Cardiac muscle cell (in vitro differentiated cells and primary cell): ENCODE measurements around the gene HRK. TPM values are rescaled to one million over a fixed set of nuclear protein-coding genes. Genes with fewer than 3 reads are reported as not detected.
"Not testable (repeated sequence)": the region's sequence is repeated elsewhere in the genome, so short reads cannot be mapped to it uniquely, and the experiment has no call there.

Experiments
- DNase-seq, 2 donors: peaks; one replicate each; pipeline versions ENCODE4 v3.0.0 to v3.0.0-alpha.2; 2010 to 2017; ENCODE audit warnings: low read depth in 1 of 2, low spot score in 1 of 2
- H3K27ac ChIP-seq: fragments of 200-600 bp; sonication (generic); 2 replicates; pipeline ENCODE4 v1.5.1; 2016
- H3K27me3 ChIP-seq: fragments of 200-600 bp; sonication (generic); 2 replicates; pipeline ENCODE4 v1.6.0; 2016; ENCODE audit warnings: control low read depth
- H3K36me3 ChIP-seq: fragments of 200-600 bp; sonication (generic); 2 replicates; pipeline ENCODE4 v1.5.1; 2016; ENCODE audit warnings: control low read depth
- H3K4me1 ChIP-seq: fragments of 200-600 bp; sonication (generic); 2 replicates; pipeline ENCODE4 v1.8.1; 2017; ENCODE audit warnings: low read depth, mild to moderate bottlenecking, mixed run types
- H3K4me3 ChIP-seq: fragments of 200-600 bp; sonication (generic); 2 replicates; pipeline ENCODE4 v1.5.1; 2016; ENCODE audit warnings: mild to moderate bottlenecking
- H3K9me3 ChIP-seq: fragments of 200-600 bp; sonication (generic); 2 replicates; pipeline ENCODE4 v1.5.1; 2017; ENCODE audit warnings: low read depth, mild to moderate bottlenecking, control low read depth
- polyA plus RNA-seq: library from polyadenylated mRNA; unstranded; fragments of >200 nt; fragmentation: Nextera tagmentation; extraction: Ambion mirVana; gene quantifications from 2 replicates; pipeline ENCODE4 v1.2.1, GENCODE V29; 2016
- total RNA-seq: library from RNA; depleted of rRNA; stranded (reverse); fragments of >200 nt; gene quantifications from 2 replicates; pipeline ENCODE4 v1.2.3, GENCODE V29; 2016
- TF ChIP-seq, protein P1 (sequence below): IDR thresholded peaks from 2 replicates; pipeline ENCODE4 v1.5.1; 2012; ENCODE audit warnings: low read depth, mild to moderate bottlenecking, low read length

HRK gene
- total and polyA plus RNA-seq, 2 experiments from 2014 or later = 0.06 TPM; not detected in 1

- peak; percentile 3 to 42 for DNase-seq
- Histone ChIP-seq H3K9me3 (no peaks in the 10 kb centered on the region), H3K4me1 (no peaks in the 10 kb centered on the region), H3K27me3 (no peaks in the 10 kb centered on the region), H3K36me3 (no peaks in the 10 kb centered on the region), H3K27ac (peak overlapping the region; percentile 95), H3K4me3 (peak overlapping the region; percentile 63)
- TF ChIP-seq, protein P1, sequence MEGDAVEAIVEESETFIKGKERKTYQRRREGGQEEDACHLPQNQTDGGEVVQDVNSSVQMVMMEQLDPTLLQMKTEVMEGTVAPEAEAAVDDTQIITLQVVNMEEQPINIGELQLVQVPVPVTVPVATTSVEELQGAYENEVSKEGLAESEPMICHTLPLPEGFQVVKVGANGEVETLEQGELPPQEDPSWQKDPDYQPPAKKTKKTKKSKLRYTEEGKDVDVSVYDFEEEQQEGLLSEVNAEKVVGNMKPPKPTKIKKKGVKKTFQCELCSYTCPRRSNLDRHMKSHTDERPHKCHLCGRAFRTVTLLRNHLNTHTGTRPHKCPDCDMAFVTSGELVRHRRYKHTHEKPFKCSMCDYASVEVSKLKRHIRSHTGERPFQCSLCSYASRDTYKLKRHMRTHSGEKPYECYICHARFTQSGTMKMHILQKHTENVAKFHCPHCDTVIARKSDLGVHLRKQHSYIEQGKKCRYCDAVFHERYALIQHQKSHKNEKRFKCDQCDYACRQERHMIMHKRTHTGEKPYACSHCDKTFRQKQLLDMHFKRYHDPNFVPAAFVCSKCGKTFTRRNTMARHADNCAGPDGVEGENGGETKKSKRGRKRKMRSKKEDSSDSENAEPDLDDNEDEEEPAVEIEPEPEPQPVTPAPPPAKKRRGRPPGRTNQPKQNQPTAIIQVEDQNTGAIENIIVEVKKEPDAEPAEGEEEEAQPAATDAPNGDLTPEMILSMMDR = no peak
These were observed 62.8 kb downstream of the HRK start for GRCh38 chr12:116818341-116818856.

DNA sequence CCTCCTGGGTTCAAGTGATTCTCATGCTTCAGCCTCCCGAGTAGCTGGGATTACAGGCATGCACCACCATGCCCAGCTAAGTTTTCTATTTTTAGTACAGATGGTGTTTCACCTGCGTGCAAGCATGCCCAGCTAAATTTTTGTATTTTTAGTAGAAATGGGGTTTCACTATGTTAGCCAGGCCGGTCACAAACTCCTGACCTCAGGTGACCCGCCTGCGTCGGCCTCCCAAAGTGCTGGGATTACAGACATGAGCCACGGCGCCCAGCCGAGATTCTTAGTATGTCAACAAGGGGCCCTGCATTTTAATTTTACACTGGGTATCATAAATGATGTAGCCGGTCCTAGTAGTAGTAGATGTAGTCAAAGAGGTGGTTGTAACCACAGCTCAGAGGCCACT, 66.5 kb downstream of the HRK start:
- H3K27ac ChIP-seq, H3K27me3 ChIP-seq, DNase-seq, H3K36me3 ChIP-seq, H3K4me1 ChIP-seq, H3K9me3 ChIP-seq, H3K4me3 ChIP-seq: not testable (repeated sequence)

DNA sequence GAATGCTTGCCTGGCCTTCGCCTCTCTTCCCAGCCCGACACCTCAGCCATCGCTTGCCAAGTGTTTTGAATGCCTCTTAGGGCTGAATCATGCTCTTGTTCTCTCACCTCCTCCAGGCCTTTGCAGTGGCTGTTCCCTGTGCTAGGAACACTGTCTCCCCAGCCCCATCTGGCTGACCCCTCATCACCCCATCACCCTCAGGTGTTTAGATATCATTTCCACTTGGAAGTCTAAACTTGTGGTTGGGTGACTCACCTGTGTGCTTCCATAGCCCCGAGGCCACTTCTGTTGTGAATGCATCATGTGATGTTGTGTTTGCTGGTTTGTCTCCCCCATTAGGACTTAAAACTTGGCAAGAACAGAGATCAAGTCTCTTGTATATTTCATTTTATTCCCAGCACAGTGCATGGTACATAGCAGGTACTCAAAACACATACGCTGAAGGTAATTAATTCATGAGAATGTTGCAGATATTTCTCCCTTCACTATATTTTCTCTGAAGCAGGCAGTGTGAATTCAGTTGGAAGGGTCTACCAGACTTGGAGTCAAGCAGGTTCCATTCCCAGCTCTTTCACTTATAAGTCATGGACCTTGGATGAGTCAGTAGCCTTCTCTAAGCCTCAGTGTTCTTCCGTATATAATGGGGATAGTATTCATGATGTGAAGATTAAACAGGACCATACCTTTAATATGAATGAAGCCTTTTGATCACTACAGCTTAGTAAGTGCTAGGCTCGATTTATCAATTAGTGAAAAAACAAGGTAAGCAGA, 67.8 kb downstream of the HRK start:
- no peak for DNase-seq
- TF ChIP-seq, protein P1 = no peak
- no peaks in the 10 kb centered on the region for H3K36me3 ChIP-seq
- H3K9me3 ChIP-seq = no peaks in the 10 kb centered on the region
- H3K27ac ChIP-seq = no peak overlapping the region
- H3K27me3 ChIP-seq = no peaks in the 10 kb centered on the region
- H3K4me3 ChIP-seq = no peak overlapping the region
- H3K4me1 ChIP-seq = no peaks in the 10 kb centered on the region

DNA sequence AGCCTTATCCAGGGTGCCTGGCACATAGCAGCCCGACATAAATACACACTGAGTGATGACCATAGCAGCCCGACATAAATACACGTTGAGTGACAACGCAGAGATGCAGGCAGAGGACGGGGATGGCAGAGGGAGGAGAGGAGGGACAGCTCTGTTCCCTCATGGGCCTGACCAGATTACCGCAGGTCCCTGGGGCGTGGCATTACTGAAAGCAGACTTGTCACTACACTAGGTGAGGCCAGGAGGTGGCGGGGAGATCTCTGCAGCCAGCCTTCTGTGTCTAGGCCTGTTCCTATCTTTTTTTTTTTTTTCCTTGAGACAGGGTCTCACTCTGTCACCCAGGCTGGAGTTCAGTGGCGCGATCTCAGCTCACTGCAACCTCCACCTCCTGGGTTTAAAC, 69.0 kb downstream of the HRK start:
- Histone ChIP-seq H3K4me3 (no peak overlapping the region), H3K4me1 (no peaks in the 10 kb centered on the region), H3K27ac (no peak overlapping the region), H3K9me3 (no peaks in the 10 kb centered on the region), H3K27me3 (no peaks in the 10 kb centered on the region), H3K36me3 (no peaks in the 10 kb centered on the region)
- no peak for DNase-seq
- TF ChIP-seq, protein P1 = no peak

GRCh38 chr12:116808113-116809105, 72.8 kb downstream of the HRK start:
- Histone ChIP-seq H3K27me3 (no peaks in the 10 kb centered on the region), H3K27ac (no peak overlapping the region), H3K36me3 (no peaks in the 10 kb centered on the region), H3K4me3 (no peak overlapping the region), H3K9me3 (no peaks in the 10 kb centered on the region), H3K4me1 (no peaks in the 10 kb centered on the region)
- no peak for DNase-seq
- TF ChIP-seq, protein P1 = no peak
